ENCODE results near the gene CDKN1A.

DNA sequence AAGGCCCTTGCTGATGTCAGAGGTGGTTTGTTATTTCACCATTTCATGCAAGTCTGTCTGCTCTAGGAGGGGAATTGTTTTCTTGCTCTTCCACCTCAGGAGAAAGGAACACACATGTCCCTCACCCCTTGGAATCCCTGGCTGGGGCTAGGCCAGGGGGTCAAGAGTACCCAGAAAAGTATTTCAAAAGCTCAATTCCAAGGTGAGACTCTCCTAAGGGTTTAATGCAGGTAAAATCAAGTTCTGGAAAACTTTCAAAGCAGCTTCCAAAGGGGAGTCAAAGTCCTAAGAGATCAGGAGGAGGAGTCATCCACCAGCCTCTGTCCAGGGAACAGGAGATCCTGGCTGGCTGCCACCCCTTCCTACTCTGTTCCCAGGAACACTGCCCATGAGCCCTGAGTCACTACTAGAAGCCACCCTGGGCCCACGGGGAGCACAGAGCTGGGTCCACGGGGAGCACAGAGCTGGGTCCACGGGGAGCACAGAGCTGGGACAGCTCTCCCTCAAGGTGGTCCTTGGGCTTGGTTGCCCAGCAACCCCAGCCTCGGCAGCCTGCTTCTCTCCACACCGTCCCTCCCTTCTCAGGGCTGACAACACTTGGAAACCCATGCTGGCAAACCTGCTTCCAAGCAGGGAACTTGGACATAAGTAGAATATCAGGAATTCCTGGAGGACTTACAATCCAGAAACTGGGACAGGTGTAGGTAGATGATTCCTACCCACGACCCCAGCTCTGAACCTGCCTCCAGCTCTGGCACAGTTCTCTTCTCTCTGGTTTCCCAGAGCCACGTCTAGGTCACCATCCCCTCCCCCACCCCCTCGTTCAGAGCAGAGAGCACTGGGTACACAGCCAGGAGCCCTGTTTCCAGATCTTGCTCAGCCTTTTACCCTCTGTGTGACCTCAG is 35.3 kb upstream of the CDKN1A start:
- TF ChIP-seq, protein P1, sequence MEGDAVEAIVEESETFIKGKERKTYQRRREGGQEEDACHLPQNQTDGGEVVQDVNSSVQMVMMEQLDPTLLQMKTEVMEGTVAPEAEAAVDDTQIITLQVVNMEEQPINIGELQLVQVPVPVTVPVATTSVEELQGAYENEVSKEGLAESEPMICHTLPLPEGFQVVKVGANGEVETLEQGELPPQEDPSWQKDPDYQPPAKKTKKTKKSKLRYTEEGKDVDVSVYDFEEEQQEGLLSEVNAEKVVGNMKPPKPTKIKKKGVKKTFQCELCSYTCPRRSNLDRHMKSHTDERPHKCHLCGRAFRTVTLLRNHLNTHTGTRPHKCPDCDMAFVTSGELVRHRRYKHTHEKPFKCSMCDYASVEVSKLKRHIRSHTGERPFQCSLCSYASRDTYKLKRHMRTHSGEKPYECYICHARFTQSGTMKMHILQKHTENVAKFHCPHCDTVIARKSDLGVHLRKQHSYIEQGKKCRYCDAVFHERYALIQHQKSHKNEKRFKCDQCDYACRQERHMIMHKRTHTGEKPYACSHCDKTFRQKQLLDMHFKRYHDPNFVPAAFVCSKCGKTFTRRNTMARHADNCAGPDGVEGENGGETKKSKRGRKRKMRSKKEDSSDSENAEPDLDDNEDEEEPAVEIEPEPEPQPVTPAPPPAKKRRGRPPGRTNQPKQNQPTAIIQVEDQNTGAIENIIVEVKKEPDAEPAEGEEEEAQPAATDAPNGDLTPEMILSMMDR (IDR thresholded peaks at IDR 0.05) = no peak
- TF ChIP-seq POLR2A (IDR thresholded peaks at IDR 0.05) = no peak
